HG03521 (cell line): ENCODE data around the gene ST8SIA2.

Experiments
- ATAC-seq: cut with Tn5 transposase; IDR thresholded peaks from one replicate; pipeline ENCODE4 v1.9.1; 2021; ENCODE audit warnings: mild to moderate bottlenecking, moderate library complexity; ENCODE audit not compliant: unreplicated experiment

ST8SIA2 gene

GRCh38 chr15:92393071-92393979, at the start of gene ST8SIA2:
Gene ST8SIA2 (plus strand): TSS chr15:92393881. CDS start chr15:92394065, 184 bp downstream.
- ATAC-seq = no peak

DNA sequence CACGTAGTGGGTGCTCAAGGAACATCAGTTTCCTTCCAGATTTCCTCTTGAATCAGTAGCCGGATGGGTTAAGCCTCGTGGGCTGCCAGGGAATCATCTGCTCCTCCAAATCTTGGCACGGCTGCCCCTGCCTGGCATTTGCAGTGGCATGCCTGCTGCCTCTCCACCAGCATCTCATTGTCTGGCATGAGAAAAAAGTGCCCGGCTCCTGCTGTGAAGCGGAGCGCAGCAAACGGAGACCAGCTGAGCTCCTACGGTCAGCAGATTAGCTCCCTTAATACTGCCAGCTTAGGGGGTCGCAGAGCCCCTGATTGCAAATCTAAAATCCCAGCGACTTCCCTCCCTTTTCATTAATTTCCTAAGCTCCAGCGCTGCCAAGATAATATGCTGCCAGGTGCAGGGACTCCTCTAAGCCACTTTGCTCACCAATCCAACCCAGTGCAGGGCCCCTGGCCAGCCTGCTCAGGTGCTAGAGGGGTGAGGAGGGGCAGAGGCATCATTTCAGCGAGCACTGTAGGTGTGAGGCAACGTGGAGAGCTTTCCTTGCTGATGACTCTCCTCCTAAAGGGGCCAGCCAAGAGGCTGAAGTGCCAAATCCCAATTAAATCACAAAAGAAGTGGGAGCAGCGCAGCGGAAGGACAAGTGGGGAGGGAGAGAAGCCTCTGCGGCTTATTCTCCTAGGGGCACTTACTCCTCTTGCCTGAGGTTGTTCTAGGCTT, 49.6 kb upstream of the ST8SIA2 start:
- no peak for ATAC-seq

- ATAC-seq = no peak
Observed at GRCh38 chr15:92346063-92346462, 47.6 kb upstream of the ST8SIA2 start.

DNA sequence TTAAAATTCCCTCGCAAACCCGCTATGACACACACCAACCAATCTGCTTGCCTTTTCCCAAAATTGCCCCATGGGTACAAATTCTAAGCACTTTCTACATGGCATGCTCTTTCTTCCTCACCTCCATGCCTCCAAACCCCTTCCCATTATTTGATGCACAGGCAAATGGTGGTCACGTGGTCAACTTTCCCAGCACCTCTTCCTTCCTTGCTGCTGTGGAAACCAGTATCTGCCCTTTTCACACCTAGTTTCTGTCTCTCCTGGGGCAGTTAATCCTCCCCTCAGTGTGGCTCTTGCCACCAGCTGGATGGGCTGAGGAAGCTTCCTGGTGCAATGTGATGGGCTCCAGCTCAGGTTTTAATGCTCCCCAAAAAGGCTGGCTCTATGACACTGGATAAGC, 38.4 kb upstream of the ST8SIA2 start:
- ATAC-seq = no peak

DNA sequence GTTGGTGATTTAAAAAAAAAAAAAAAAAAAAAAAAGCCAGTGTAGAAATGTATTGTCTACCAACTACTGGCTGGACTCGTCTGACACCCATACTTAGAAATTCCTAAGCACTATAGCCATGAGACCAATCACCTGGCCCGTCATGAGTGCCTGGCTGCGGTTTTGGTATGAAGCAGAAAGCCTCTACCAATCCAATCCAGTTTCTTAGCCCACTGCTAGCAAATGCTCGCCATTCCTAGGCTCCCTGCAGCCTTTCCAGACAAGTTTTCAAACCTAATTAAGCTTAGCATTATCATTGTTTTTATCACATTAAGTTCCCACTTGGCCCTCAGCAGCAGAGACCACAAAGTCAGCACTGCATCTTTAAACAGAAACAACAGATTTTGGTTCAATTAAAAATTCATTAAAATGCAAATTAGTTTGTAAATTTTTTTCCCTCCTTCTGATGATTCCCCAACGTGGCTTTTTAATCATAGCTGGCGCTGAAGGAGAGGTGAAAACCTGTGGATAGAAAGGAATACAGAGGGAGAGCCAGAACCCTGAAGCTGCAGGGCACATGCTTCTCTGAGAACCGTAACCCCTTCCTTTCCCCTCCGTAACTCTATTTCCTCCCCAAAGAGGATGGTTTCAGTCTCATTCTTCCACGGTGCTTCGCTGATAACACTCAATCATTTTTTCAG, 32.2 kb upstream of the ST8SIA2 start:
- ATAC-seq = no peak

GRCh38 chr15:92362001-92362350, 31.7 kb upstream of the ST8SIA2 start:
- no peak for ATAC-seq

GRCh38 chr15:92365084-92365483, 28.6 kb upstream of the ST8SIA2 start:
- no peak for ATAC-seq

DNA sequence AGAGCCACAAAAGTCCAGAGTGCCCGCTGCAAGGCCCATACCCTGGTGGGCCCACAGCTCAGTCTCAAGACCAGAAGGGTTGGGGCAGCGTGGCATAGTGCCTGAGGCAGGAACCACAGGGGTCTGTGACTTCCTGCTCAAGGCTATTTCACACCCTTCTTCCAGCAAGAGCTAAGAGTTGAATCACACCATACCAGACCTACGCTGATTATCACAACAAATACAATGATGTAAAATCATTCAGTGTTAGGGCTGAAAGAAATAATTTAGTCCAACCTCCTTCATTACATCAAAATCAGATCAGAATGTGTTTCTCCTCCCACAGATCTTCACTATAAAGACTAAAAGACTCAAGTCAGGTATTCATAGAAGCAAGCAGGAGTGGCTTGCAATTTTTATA, 27.8 kb upstream of the ST8SIA2 start:
- no peak for ATAC-seq

GRCh38 chr15:92366381-92366780, 27.3 kb upstream of the ST8SIA2 start:
- ATAC-seq = no peak

GRCh38 chr15:92375057-92375456, 18.6 kb upstream of the ST8SIA2 start:
- ATAC-seq = no peak

DNA sequence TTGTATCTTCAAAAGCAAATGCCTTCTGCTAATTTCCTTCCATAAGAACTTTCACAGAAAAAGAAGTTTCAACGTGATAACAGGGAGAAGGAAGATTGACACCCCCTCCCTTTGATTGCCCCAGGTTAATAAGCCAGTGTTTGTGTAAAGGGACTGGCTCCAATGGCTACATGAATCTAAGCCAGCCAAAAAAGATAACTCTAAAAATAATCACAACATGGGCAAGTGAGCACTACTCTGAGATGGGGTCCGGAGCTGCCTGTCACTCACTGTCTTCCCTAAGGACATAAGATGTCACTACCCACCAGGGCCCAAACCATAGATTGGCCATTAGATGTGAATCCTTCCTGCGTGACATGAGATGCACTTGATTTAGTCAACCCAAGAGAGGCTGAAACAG, 17.6 kb upstream of the ST8SIA2 start:
- ATAC-seq = no peak

GRCh38 chr15:92377083-92377789, 16.4 kb upstream of the ST8SIA2 start:
- ATAC-seq = no peak

DNA sequence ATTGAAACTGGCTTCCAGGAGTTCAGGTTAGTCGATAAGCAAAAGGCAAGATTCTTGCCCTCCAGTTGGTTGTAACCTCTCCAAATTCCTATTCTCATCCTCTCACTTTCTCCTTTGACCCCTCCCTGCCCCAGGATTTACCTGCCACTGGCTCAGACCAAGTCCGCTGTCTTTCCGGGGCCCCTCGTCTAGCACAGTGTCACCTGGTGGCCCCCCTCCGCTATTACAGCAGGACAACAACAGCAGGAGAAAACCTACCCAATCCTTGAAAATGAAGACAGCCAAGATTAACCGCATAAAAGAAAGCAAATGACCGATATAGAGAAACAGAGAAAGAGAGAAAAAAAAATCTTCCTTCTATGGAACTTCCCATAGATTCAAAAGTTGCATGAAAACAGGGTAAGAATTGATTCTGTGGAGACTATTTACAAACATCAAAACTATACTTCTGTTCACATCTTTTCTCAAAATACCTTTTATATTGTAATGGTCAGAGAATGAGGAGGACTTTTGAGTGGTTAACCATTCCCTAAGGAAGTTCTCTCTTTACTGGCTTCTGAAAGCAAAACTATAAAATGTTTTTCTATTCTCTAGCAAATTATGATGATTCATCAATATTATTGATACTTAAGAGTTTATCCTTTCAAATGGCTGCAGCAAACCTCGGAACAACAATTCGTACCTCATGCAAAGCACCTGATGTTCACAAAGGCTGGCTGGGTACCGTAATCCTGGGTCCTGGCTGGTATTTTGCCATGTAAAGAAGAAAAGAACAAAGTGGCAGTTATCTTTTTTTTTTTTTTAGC, 10.0 kb upstream of the ST8SIA2 start:
- ATAC-seq = no peak

DNA sequence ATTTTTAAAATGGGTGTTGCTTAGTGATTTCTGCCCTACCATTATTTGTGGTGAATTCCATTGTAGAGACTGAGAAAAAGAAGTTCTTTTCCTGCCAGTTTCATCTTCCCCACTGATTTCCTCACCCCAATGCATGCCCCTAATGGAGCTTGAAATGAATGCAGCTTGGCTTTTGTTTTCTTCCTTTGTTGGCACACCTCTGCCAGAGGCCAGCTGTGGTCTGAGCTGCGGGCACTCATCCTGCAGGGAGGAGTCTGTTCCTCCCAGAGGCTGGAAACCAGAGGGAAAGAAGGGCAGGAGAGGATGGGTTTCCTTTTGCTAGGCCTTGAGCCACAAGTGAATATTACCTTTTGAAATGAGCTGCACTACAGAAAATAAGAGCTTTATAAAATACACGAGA, 9.3 kb upstream of the ST8SIA2 start:
- no peak for ATAC-seq

- ATAC-seq = no peak
Observed at GRCh38 chr15:92385096-92385495, 8.6 kb upstream of the ST8SIA2 start.

- no peak for ATAC-seq
Observed at GRCh38 chr15:92391640-92392039, 2.0 kb upstream of the ST8SIA2 start.

- no peak for ATAC-seq
Observed at GRCh38 chr15:92392462-92392861, 1.2 kb upstream of the ST8SIA2 start.

- no peak for ATAC-seq
Observed at GRCh38 chr15:92393980-92394308, 263 bp downstream of the ST8SIA2 start.

DNA sequence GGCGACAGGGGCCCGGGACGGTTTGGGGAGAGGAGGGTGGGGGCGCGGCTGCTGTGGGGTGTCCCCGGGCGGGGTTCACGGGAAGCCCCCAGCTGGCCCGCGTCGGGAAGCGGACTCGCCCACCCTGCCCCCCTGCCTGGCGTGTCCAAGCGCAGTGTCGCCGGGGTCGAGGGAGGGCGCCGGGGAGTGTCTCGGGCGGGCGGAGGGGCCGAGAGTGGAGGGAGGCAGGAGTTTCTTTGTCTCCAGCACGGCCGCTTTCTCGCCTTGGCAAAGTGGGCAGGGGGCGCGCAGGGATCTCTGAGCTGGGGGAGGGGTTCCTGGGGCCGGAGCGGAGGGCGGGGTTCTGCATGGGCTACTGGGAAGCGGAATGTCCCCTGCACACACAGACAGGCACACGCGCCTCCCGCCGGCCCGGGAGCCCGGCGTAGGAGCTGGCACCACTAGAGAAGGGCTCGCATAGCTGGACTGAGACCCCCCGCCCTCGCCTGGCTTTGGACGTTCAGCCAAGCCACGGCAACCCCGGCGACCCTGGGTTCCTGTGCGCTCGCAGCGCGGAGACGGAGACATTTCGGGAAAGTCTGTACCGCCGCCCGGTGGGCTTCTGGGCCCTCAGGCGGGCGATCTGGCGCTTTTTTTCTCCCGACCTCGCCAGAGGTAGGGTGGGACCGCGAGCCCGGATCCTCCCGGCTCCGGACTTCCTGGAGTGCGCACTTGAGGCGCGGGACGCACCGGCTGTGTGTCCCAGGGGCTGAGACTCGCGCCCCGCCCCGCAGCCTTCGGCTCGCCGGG, 822 bp downstream of the ST8SIA2 start:
- ATAC-seq = no peak
